Bronchial epithelial cell (primary cell): ENCODE data around the gene CEP128. TPM values are rescaled to one million over a fixed set of nuclear protein-coding genes. Genes with fewer than 3 reads are reported as not detected.

Experiments
- DNase-seq: peaks from one replicate; pipeline ENCODE4 v3.0.0-alpha.2; 2010; ENCODE audit warnings: low read depth
- FAIRE-seq: peaks from 2 replicates; lab custom pipeline; 2011; peaks lifted over from hg19 to GRCh38; lab: Jason Lieb, UNC
- H3K27me3 ChIP-seq: 2 replicates; pipeline ENCODE4 v1.5.1; 2011; ENCODE audit warnings: low read length; ENCODE audit not compliant: control insufficient read depth, insufficient read depth
- H3K36me3 ChIP-seq: 2 replicates; pipeline ENCODE4 v1.5.1; 2011; ENCODE audit warnings: low read length; ENCODE audit not compliant: control insufficient read depth, insufficient read depth
- H3K4me3 ChIP-seq: 2 replicates; pipeline ENCODE4 v1.5.1; 2011; ENCODE audit warnings: mild to moderate bottlenecking, low read depth, low read length, control low read depth
- total RNA-seq: library from RNA; depleted of rRNA; stranded (reverse); fragments of >200 nt; gene quantifications from 2 replicates; pipeline ENCODE4 v1.2.1, GENCODE V29; 2014
- TF ChIP-seq, protein P1 (sequence below): IDR thresholded peaks from 2 replicates; pipeline ENCODE4 v1.5.1; 2011; ENCODE audit warnings: mild to moderate bottlenecking, moderate library complexity, low read length, control low read depth, inconsistent platforms; ENCODE audit not compliant: insufficient read depth, severe bottlenecking

CEP128 gene
- total RNA-seq, 1 donor from 2014 or later: 6.6 TPM

DNA sequence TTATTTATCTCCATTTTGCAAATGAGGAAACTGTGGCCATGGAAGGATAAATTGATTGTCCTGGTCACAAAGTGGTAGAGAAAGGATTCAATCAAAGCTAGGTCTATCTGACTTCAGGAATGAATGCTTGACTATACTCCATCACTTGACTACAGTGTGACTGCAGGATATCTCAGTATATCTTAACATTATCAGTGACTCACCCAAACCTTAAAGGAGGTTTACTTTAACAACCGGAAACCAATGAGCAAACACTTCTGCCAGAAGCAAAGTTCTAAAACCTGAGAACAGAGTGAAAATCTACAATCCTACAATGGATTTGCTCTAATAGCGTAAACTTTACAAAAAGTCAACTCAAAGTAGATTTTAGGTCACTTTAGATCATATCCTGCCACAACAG is 277.0 kb downstream of the CEP128 start:
- DNase-seq (peak; percentile 59), FAIRE-seq (no peak)
- H3K4me3 ChIP-seq: no peak overlapping the region
- TF ChIP-seq, protein P1, sequence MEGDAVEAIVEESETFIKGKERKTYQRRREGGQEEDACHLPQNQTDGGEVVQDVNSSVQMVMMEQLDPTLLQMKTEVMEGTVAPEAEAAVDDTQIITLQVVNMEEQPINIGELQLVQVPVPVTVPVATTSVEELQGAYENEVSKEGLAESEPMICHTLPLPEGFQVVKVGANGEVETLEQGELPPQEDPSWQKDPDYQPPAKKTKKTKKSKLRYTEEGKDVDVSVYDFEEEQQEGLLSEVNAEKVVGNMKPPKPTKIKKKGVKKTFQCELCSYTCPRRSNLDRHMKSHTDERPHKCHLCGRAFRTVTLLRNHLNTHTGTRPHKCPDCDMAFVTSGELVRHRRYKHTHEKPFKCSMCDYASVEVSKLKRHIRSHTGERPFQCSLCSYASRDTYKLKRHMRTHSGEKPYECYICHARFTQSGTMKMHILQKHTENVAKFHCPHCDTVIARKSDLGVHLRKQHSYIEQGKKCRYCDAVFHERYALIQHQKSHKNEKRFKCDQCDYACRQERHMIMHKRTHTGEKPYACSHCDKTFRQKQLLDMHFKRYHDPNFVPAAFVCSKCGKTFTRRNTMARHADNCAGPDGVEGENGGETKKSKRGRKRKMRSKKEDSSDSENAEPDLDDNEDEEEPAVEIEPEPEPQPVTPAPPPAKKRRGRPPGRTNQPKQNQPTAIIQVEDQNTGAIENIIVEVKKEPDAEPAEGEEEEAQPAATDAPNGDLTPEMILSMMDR: no peak
- H3K27me3 ChIP-seq: no peaks in the 10 kb centered on the region
- no peaks in the 10 kb centered on the region for H3K36me3 ChIP-seq

GRCh38 chr14:80663541-80663940 is 278.0 kb downstream of the CEP128 start:
- no peak for FAIRE-seq

GRCh38 chr14:80659783-80660182 is 281.8 kb downstream of the CEP128 start:
- TF ChIP-seq, protein P1: no peak
- Histone ChIP-seq H3K4me3 (no peak overlapping the region), H3K27me3 (no peaks in the 10 kb centered on the region), H3K36me3 (no peaks in the 10 kb centered on the region)
- no peak for FAIRE-seq
- no peak for DNase-seq

More at GRCh38 chr14:80663541-80663940, 278.0 kb downstream of the CEP128 start:
- H3K4me3 ChIP-seq: no peak overlapping the region
- TF ChIP-seq, protein P1: no peak
- DNase-seq: no peak
- H3K36me3 ChIP-seq: no peaks in the 10 kb centered on the region
- no peaks in the 10 kb centered on the region for H3K27me3 ChIP-seq

- TF ChIP-seq, protein P1: no peak
- H3K27me3 ChIP-seq: no peaks in the 10 kb centered on the region
- DNase-seq: no peak
- H3K4me3 ChIP-seq: no peak overlapping the region
- H3K36me3 ChIP-seq: no peaks in the 10 kb centered on the region
- no peak for FAIRE-seq
These were observed 282.8 kb downstream of the CEP128 start for GRCh38 chr14:80658733-80659132.

- FAIRE-seq: no peak
- Histone ChIP-seq H3K36me3 (no peaks in the 10 kb centered on the region), H3K27me3 (no peaks in the 10 kb centered on the region), H3K4me3 (no peak overlapping the region)
- TF ChIP-seq, protein P1: no peak
- DNase-seq: no peak
These were observed 283.4 kb downstream of the CEP128 start for GRCh38 chr14:80658155-80658554.

DNA sequence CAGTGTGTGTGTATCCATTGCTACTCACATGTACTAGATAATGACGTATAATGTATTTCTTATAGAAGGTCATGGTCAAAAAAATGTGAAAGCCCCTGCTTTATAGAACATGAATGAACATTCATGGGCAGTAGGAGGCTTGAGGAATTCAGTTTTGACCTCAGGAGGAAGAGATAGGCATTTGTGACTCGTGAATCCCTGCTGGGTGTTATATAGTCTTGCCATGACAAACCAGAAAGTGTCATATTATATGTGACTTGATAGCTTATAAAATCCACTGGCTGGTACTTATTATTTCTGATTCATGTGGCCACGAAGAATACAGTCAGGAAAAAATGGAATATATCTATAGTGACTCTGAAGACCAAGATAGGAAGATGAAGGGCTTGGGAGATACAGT is 287.6 kb downstream of the CEP128 start:
- H3K27me3 ChIP-seq: no peaks in the 10 kb centered on the region
- H3K36me3 ChIP-seq: no peaks in the 10 kb centered on the region
- TF ChIP-seq, protein P1: no peak
- FAIRE-seq (no peak), DNase-seq (no peak)
- H3K4me3 ChIP-seq: no peak overlapping the region
